GM19468 (cell line): ENCODE results near the gene FAM120A.

Experiments used
- ATAC-seq: cut with Tn5 transposase; IDR thresholded peaks from one replicate; pipeline ENCODE4 v1.9.1; 2021; ENCODE audit warnings: mild to moderate bottlenecking, moderate library complexity, moderate number of reproducible peaks; ENCODE audit not compliant: unreplicated experiment; ENCODE audit errors: extremely low read depth

Gene FAM120A

GRCh38 chr9:93589688-93590087 lies 138.2 kb downstream of the FAM120A start:
- ATAC-seq, result no peak

- ATAC-seq, result no peak
Measured at GRCh38 chr9:93590609-93591234, 139.2 kb downstream of the FAM120A start.

GRCh38 chr9:93591301-93592007 lies 140.0 kb downstream of the FAM120A start:
- ATAC-seq, result no peak

GRCh38 chr9:93592008-93592642 lies 140.6 kb downstream of the FAM120A start:
- no peak for ATAC-seq

- no peak for ATAC-seq
Measured at GRCh38 chr9:93592643-93593021, 141.1 kb downstream of the FAM120A start.

- no peak for ATAC-seq
Measured at GRCh38 chr9:93593144-93593658, 141.7 kb downstream of the FAM120A start.

GRCh38 chr9:93594041-93594756 lies 142.7 kb downstream of the FAM120A start:
- no peak for ATAC-seq

- no peak for ATAC-seq
Measured at GRCh38 chr9:93595461-93595860, 144.0 kb downstream of the FAM120A start.

- no peak for ATAC-seq
Measured at GRCh38 chr9:93595861-93596365, 144.4 kb downstream of the FAM120A start.

- ATAC-seq, result no peak
Measured at GRCh38 chr9:93596399-93596798, 144.9 kb downstream of the FAM120A start.

GRCh38 chr9:93597142-93597706 lies 145.7 kb downstream of the FAM120A start:
- ATAC-seq, result no peak

GRCh38 chr9:93597871-93598646 lies 146.6 kb downstream of the FAM120A start:
- no peak for ATAC-seq

- no peak for ATAC-seq
Measured at GRCh38 chr9:93598647-93599241, 147.3 kb downstream of the FAM120A start.

GRCh38 chr9:93599571-93600403 lies 148.3 kb downstream of the FAM120A start:
- no peak for ATAC-seq

GRCh38 chr9:93600504-93600903 lies 149.0 kb downstream of the FAM120A start:
- no peak for ATAC-seq

GRCh38 chr9:93601063-93601462 lies 149.6 kb downstream of the FAM120A start:
- no peak for ATAC-seq

GRCh38 chr9:93601666-93602065 lies 150.2 kb downstream of the FAM120A start:
- no peak for ATAC-seq

- no peak for ATAC-seq
Measured at GRCh38 chr9:93603011-93603410, 151.5 kb downstream of the FAM120A start.
